BJ (cell line): Measurements from ENCODE around the gene UNC79. TPM values are rescaled to one million over a fixed set of nuclear protein-coding genes. Genes with fewer than 3 reads are reported as not detected.

ENCODE experiments used
- CTCF ChIA-PET: fragments of 350-600 bp; formaldehyde crosslinking; extraction: SDS; loops from one replicate; lab custom pipeline; 2021; ENCODE audit warnings: antibody characterized with exemption, inconsistent platforms; lab: Yijun Ruan, JAX
- POLR2A ChIA-PET: fragments of 300-600 bp; sonication (Branson Sonifier 250); formaldehyde crosslinking; extraction: SDS; loops from one replicate; lab custom pipeline; 2021; ENCODE audit warnings: antibody characterized with exemption; lab: Charles Lee
- DNase-seq: peaks from one replicate; pipeline ENCODE4 v3.0.0-alpha.2; 2011; ENCODE audit warnings: low read depth
- H3K27me3 ChIP-seq: 2 replicates; pipeline ENCODE4 v1.6.0; 2011; ENCODE audit warnings: low read length; ENCODE audit not compliant: control insufficient read depth, insufficient read depth
- H3K36me3 ChIP-seq: 2 replicates; pipeline ENCODE4 v1.5.1; 2011; ENCODE audit warnings: low read length; ENCODE audit not compliant: control insufficient read depth, insufficient read depth
- H3K4me3 ChIP-seq: 2 replicates; pipeline ENCODE4 v1.5.1; 2011; ENCODE audit warnings: low read depth, mild to moderate bottlenecking, control low read depth, low read length
- polyA plus RNA-seq: library from polyadenylated mRNA; depleted of rRNA; stranded (reverse); fragments of >200 nt; gene quantifications from 2 replicates; pipeline ENCODE4 v1.2.3, GENCODE V29; 2011
- TF ChIP-seq, protein P1 (sequence below): IDR thresholded peaks from 2 replicates; pipeline ENCODE4 v1.5.1; 2011; ENCODE audit warnings: low read depth, mild to moderate bottlenecking, control low read depth, inconsistent platforms, low read length, moderate library complexity; ENCODE audit not compliant: insufficient read depth

Gene UNC79
- polyA plus RNA-seq, 1 experiment: 0.04 TPM

DNA sequence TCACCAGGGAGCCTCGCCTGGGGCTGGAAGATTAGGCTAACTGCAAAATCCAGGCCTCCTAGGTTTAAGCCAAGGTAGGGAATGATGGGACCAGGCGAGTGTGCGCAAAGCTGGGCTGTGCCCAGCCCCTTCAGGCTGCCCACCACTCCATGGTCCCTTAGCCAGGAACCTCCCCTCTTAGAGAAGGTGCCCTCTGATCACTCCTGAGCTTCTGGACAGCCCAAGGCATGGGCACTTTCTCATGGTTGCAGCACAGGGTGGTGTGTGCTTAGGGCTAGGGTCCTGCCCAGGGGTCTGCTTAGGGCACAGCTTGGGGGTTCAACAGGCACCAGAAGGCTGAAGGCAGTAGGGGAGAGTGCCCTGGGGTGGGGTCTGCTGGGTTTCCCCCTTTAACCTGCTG is 288.5 kb downstream of the UNC79 start:
- no peaks in the 10 kb centered on the region for H3K36me3 ChIP-seq
- TF ChIP-seq, protein P1, sequence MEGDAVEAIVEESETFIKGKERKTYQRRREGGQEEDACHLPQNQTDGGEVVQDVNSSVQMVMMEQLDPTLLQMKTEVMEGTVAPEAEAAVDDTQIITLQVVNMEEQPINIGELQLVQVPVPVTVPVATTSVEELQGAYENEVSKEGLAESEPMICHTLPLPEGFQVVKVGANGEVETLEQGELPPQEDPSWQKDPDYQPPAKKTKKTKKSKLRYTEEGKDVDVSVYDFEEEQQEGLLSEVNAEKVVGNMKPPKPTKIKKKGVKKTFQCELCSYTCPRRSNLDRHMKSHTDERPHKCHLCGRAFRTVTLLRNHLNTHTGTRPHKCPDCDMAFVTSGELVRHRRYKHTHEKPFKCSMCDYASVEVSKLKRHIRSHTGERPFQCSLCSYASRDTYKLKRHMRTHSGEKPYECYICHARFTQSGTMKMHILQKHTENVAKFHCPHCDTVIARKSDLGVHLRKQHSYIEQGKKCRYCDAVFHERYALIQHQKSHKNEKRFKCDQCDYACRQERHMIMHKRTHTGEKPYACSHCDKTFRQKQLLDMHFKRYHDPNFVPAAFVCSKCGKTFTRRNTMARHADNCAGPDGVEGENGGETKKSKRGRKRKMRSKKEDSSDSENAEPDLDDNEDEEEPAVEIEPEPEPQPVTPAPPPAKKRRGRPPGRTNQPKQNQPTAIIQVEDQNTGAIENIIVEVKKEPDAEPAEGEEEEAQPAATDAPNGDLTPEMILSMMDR: no peak
- no peaks in the 10 kb centered on the region for H3K27me3 ChIP-seq
- no peak for DNase-seq
- CTCF ChIA-PET: no interaction called here
- H3K4me3 ChIP-seq: no peak overlapping the region
- POLR2A ChIA-PET: no interaction called here

DNA sequence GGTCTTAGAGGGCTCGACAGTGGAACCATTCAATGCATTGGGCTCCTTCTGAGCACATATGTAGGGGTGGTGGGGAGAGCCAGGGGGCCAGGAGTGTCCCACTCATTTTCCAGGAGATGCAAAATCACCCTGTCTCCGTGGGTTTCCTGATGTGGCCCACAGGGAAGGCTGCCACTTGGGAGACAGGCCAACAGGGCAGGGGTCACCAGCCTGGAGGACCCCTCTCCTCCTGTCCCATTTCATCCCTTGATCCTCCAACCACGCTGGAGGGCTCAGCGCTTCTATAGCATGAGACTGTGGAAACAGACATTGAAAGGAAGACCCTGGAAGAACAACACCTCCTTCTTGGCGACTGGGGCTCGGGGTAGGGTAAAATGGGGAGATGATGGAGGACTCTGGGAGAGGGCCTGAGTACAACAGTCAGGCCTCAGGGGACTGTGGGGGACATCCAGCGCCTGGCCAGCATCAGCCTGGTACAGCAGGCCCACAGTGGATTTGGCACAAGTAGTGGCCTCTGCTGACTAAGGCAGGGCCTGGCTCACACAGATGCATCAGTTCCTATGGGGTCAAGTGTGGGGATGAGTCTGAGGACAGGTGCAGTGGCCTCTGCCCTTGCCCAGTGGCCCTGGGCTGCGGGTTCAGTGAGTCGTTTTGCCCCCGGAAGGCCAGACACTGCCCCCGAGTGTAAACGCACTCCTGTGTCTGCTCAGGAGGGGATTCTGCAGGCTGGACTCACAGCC is 289.5 kb downstream of the UNC79 start:
- CTCF ChIA-PET: no interaction called here
- Histone ChIP-seq H3K4me3 (no peak overlapping the region), H3K27me3 (no peaks in the 10 kb centered on the region), H3K36me3 (no peaks in the 10 kb centered on the region)
- POLR2A ChIA-PET: no interaction called here
- DNase-seq: no peak
- TF ChIP-seq, protein P1: no peak

DNA sequence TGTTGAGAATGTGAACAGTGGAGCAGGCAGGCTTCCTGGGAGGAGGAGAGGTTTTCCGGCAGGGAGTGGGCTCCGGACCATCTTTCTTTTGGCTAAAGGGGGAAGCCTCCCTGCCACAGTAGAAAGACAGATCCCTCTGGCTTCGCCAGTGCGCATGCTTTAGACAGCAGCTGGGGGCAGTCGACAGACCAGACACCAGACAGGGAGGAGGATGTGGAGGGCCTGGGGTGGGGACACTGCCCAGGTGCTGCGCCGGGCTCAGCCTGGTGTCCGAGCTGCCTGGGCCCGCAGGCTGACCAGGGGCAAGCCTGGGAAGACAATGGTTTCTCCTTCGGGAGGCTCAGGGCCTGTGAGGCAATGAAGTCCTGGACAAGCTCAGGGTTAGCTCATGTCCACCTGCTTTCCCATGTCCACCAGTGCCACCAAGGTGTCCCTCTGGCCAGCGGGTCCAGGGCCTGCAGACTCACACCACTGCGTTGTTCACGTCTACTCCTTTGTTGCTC is 290.3 kb downstream of the UNC79 start:
- ChIA-PET CTCF (no interaction called here), POLR2A (no interaction called here)
- H3K36me3 ChIP-seq: no peaks in the 10 kb centered on the region
- H3K4me3 ChIP-seq: no peak overlapping the region
- DNase-seq: no peak
- TF ChIP-seq, protein P1: no peak
- H3K27me3 ChIP-seq: no peaks in the 10 kb centered on the region

DNA sequence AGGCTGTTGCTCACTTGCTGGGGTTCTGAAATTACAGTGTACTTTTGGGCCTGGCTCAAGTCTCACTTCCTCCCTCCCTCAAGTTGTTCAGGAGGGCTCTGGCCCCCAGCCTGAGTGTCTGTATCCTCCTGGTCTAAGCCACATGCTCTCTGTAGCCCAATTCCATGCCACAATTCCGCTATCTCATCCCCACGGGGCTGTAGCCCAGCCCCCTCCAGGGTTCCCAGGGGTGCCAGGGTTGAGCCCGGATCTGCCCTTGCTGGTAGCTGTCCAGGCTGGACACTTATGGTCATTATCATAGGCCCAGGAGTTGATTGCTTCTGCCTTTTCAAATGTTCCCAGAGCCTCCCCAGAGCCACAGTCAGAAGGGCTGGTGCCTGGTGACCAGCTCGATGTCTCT is 292.3 kb downstream of the UNC79 start:
- Histone ChIP-seq H3K36me3 (no peaks in the 10 kb centered on the region), H3K27me3 (no peaks in the 10 kb centered on the region), H3K4me3 (no peak overlapping the region)
- no peak for DNase-seq
- POLR2A ChIA-PET: no interaction called here
- TF ChIP-seq, protein P1: no peak
- CTCF ChIA-PET: no interaction called here

DNA sequence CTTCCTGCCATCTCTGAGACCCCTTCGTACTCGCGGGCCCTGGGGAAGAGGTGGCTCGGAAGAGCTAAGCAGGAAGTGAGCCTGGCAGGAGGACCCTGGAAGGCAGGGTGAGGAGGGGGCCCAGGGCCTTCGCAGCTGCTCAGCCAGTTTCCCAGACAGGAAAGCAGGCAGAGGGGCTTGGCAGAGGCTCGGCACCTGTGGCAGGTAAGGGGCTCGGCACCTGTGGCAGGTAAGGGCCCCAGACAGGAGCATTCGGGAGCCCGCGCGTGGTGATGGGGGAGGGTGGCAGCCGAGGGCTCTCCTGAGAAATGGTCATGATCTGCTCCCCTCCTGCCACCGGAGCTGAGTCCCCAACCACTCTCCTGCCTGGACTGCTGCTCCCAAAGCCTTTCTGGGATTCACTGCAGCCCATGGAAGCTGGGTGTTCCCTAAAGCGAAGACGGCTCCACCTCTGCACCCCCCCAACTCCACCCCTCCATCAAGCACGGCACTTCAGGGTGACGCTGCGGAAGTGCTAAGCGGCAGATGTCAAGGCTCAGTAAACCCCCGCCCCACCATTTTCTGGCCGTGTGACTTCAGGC is 294.4 kb downstream of the UNC79 start:
- ChIA-PET CTCF (no interaction called here), POLR2A (no interaction called here)
- TF ChIP-seq, protein P1: no peak
- DNase-seq: no peak
- Histone ChIP-seq H3K27me3 (no peaks in the 10 kb centered on the region), H3K36me3 (no peaks in the 10 kb centered on the region), H3K4me3 (no peak overlapping the region)
